ENCODE results near the gene ZMYM2. TPM values are rescaled to one million over a fixed set of nuclear protein-coding genes. Genes with fewer than 3 reads are reported as not detected.

ZMYM2 gene
- total RNA-seq, 1 donor from 2014 or later: 48.2 TPM

GRCh38 chr13:20073775-20074174 is 115.2 kb downstream of the ZMYM2 start:
- H3K27ac ChIP-seq (replicated peaks): no peak overlapping the region
- no peak for DNase-seq
- H3K9me3 ChIP-seq (replicated peaks): no peaks in the 10 kb centered on the region
- intact Hi-C loops (cut with micrococcal nuclease): no loop called here
- peaks cover 18% of the 10 kb centered on the region for H3K4me1 ChIP-seq
- no peak for TF ChIP-seq CTCF (IDR thresholded peaks at IDR 0.05; ENCODE audit: borderline replicate concordance)
- H3K36me3 ChIP-seq: peaks cover 30% of the 10 kb centered on the region
- H3K27me3 ChIP-seq (ENCODE audit: low read depth): no peaks in the 10 kb centered on the region
- no peak overlapping the region for H3K4me3 ChIP-seq

- Histone ChIP-seq H3K27ac (replicated peaks) (peak overlapping the region; percentile 62), H3K4me3 (no peak overlapping the region), H3K27me3 (ENCODE audit: low read depth) (no peaks in the 10 kb centered on the region), H3K9me3 (replicated peaks) (no peaks in the 10 kb centered on the region), H3K36me3 (peaks cover 30% of the 10 kb centered on the region), H3K4me1 (peaks cover 29% of the 10 kb centered on the region)
- no peak for TF ChIP-seq CTCF (IDR thresholded peaks at IDR 0.05; ENCODE audit: borderline replicate concordance)
- DNase-seq: no peak
- intact Hi-C loops (cut with micrococcal nuclease): no loop called here
These were observed 116.4 kb downstream of the ZMYM2 start for GRCh38 chr13:20074966-20075365.

GRCh38 chr13:20077086-20077485 is 118.6 kb downstream of the ZMYM2 start:
- Histone ChIP-seq H3K36me3 (peaks cover 12% of the 10 kb centered on the region), H3K27me3 (ENCODE audit: low read depth) (no peaks in the 10 kb centered on the region), H3K9me3 (replicated peaks) (no peaks in the 10 kb centered on the region), H3K27ac (replicated peaks) (no peak overlapping the region), H3K4me3 (no peak overlapping the region), H3K4me1 (peaks cover 47% of the 10 kb centered on the region)
- DNase-seq: no peak
- TF ChIP-seq CTCF (IDR thresholded peaks at IDR 0.05; ENCODE audit: borderline replicate concordance): no peak
- intact Hi-C loops (cut with micrococcal nuclease): no loop called here

- no peaks in the 10 kb centered on the region for H3K9me3 ChIP-seq (replicated peaks)
- TF ChIP-seq CTCF (IDR thresholded peaks at IDR 0.05; ENCODE audit: borderline replicate concordance): no peak
- no peaks in the 10 kb centered on the region for H3K27me3 ChIP-seq (ENCODE audit: low read depth)
- peaks cover 42% of the 10 kb centered on the region for H3K4me1 ChIP-seq
- intact Hi-C loops (cut with micrococcal nuclease): no loop called here
- peak overlapping the region; percentile 75 for H3K27ac ChIP-seq (replicated peaks)
- no peak for DNase-seq
- peaks cover 42% of the 10 kb centered on the region for H3K36me3 ChIP-seq
- no peak overlapping the region for H3K4me3 ChIP-seq
These were observed 122.0 kb downstream of the ZMYM2 start for GRCh38 chr13:20080377-20081164.

- intact Hi-C loops (cut with micrococcal nuclease): no loop called here
- peak; percentile 25 for TF ChIP-seq CTCF (IDR thresholded peaks at IDR 0.05; ENCODE audit: borderline replicate concordance)
- Histone ChIP-seq H3K27ac (replicated peaks) (no peak overlapping the region), H3K36me3 (peaks cover 11% of the 10 kb centered on the region), H3K9me3 (replicated peaks) (no peaks in the 10 kb centered on the region), H3K4me1 (peaks cover 15% of the 10 kb centered on the region), H3K4me3 (no peak overlapping the region), H3K27me3 (ENCODE audit: low read depth) (no peaks in the 10 kb centered on the region)
- DNase-seq: no peak
These were observed 131.8 kb downstream of the ZMYM2 start for GRCh38 chr13:20090349-20090748.
